NCI-H128 (cell line): ENCODE results near the gene LRRC45.
A peak's percentile ranks its signal among the peaks of the same experiment; 100 is the strongest.

Experiments
- DNase-seq: peaks from one replicate; lab custom pipeline; 2025; ENCODE audit not compliant: unreplicated experiment; lab: John Stamatoyannopoulos, UW

The LRRC45 gene

DNA sequence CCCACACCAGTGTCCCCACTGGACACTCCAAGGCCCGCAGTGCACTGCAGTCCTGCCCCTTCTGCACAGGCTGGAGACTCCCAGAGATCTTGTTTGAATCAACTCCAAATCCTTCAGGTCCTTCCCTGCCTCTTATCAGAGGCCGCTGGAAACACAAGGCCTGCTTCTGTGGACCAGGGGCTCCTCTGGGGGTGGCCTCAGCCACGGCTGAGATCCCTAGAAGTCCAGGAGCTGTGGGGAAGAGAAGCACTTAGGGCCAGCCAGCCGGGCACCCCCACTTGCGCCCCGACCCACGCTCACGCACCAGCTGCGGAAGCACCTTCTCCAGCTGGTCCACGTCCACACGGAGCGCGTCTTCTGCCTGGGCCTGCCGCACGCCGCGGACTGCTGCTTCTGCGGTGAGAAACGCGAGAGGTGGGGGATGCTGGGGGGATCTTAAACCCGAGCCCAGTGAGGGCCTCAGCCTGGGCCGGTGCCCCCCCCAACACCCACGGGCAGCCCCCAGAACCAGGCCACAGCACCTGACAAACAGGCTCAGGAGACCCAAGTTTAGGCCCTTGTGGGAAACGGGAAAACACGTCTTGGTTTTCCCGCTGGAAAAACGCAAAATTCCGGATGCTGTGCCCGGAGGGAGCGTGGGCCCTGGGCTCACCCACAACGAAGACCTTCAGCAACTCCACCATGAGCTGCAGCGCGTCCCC lies 4.0 kb upstream of the LRRC45 start:
- no peak for DNase-seq

- DNase-seq = no peak
Measured at GRCh38 chr17:82019690-82020571, 3.2 kb upstream of the LRRC45 start.

GRCh38 chr17:82020572-82021106 lies 2.5 kb upstream of the LRRC45 start:
- no peak for DNase-seq

GRCh38 chr17:82021107-82021899 lies 1.8 kb upstream of the LRRC45 start:
- DNase-seq = no peak

GRCh38 chr17:82021900-82022309 lies 1.2 kb upstream of the LRRC45 start:
- no peak for DNase-seq

- DNase-seq = no peak
Measured at GRCh38 chr17:82022310-82022980, 660 bp upstream of the LRRC45 start, which contains the start of gene CENPX. CENPX (minus strand) TSS chr17:82022878; CDS start chr17:82022861, 17 bp downstream.

DNA sequence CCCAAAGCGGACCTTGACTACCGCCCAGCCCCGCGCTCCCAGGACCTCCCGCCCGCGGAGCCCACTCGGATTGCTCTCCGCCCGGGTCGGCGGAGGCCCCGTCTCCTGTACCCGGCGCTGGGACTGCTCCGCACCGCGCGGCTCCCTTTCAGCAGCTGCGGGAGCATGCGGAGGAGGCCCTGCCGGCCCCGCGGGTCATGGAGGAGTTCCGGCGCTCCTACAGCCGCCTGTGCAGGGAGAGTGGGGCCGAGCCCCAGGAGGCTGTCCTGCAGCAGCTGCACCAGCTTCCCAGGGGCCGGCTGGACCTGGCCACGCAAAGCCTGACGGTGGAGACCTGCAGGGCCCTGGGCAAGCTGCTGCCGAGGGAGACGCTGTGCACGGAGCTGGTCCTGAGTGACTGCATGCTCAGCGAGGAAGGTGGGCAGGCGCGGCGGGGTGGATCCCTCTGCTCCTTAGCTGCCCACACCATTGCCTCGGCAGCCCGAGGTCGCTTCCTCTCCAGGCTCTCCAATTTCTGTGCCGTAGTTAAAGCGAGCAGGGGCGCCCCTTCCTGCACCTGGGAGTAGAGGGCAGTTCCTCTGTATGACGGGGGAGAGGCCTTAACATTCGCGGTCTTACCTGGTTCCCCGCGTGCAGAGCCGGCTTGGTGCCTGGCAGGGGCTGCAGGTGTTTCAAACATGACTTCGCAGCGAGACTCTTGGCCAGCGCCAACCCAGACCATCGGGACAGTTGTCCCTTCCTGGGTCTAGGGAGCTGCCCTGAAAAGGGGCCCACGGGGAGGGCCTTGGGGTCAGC lies 539 bp downstream of the LRRC45 start:
- DNase-seq = no peak

GRCh38 chr17:82024859-82025258 lies 1.8 kb downstream of the LRRC45 start:
- DNase-seq = no peak

GRCh38 chr17:82025401-82026107 lies 2.4 kb downstream of the LRRC45 start:
- no peak for DNase-seq

DNA sequence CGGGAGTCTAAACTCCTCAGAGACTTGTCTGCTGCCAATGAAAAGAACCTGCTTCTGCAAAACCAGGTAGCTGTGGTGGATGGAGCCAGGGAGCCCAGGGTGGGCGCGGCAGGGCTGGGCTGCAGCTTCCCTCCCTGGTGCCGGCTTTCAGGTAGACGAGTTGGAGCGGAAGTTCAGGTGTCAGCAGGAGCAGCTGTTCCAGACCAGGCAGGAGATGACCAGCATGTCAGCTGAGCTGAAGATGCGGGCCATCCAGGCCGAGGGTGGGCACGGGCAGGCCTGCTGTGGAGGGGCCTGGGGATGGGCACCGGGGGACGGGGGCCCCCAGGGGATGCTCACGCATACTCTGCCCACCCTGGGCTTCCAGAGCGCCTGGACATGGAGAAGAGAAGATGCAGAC lies 5.1 kb downstream of the LRRC45 start:
- no peak for DNase-seq

- DNase-seq = no peak
Measured at GRCh38 chr17:82028966-82029365, 5.9 kb downstream of the LRRC45 start.

GRCh38 chr17:82029391-82029790 lies 6.3 kb downstream of the LRRC45 start:
- no peak for DNase-seq

- no peak for DNase-seq
Measured at GRCh38 chr17:82029990-82030469, 6.9 kb downstream of the LRRC45 start.

DNA sequence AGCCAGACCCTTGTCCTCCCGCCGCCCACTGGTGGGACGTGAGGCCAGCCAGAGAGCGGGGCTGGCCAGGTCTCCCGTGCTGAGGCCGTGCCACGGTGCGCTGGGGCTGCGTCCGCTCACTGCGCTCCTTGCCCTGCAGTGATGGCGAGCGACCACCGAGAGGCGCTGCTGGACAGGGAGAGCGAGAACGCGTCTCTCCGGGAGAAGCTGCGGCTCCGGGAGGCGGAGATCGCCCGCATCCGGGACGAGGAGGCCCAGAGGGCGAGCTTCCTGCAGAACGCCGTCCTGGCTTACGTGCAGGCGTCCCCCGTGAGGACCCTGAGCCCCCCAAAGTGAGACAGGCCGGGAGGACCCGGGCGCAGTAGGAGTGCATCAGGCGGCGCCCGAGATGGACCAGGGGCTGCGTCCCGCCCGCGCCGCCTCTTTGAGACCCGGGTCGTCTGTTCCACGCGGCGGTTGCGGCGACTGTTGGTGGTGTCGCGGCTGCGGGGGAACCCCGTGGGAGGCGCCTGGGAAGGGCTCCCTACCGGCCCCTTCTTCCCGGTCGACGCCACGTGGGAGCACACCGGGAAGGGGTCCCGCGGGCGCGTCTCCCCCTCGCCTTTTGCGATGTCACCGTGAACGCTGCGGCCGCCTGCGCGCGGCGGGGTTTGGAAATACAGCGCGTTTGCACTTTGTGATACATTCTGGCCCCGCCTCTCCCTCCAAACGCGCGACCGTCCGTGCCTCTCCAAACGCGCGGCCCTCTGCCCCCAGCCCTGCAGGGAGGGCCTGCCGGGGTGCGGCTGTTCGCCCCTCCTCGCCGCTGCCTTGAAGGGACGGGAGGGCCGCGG lies 7.6 kb downstream of the LRRC45 start:
- peak; percentile 56 for DNase-seq

DNA sequence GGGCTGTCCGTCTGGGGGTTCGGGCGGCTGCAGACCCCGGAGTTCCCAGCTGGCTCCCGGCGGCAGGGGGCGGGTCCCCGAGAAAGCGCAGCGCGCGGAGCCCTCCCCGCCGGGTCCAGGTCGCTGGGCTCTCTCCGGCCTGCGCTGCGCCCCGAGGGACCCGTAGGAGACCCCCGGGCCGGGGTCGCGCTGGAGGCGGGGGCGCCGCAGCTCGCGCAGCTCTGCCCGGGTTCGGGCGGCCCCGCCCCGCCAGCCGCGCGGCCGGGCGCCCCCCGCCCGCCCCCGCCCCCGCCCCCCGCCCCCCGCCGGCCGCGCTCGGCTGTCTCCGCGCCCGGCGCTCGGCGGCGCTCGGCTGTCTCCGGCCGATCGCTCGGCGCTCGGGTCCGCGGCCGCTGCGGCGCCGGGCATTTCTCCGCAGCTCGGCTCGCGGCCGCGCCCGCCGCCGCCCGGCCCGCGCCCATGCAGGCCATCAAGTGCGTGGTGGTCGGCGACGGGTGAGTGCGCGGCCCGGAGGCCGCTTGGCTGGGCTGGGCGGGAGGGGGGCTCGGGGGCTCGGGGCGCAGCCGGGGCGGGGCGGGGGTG lies 8.3 kb downstream of the LRRC45 start, which contains the start of gene RAC3:
Gene RAC3 (plus strand): TSS at position 376 of the 582 bp plus-strand sequence. CDS start 84 bp downstream, at position 460.
- DNase-seq = no peak

GRCh38 chr17:82031885-82032627 lies 9.0 kb downstream of the LRRC45 start:
- no peak for DNase-seq
